Spleen (tissue), 11 donors: Measurements from ENCODE around the gene HLF. TPM values are rescaled to one million over a fixed set of nuclear protein-coding genes. Genes with fewer than 3 reads are reported as not detected.
A peak's percentile ranks its signal among the peaks of the same experiment; 100 is the strongest.

ENCODE experiments used
- DNase-seq: peaks from one replicate; pipeline ENCODE4 v3.0.0-alpha.2; 2020
- H3K27ac ChIP-seq, 8 donors: fragments of 200-600 bp; sonication (generic) in 7 of 8; 1 replicate in 4 of 8; 2 replicates in 4 of 8; pipeline versions ENCODE4 v1.5.0 to v1.8.0; 2016 to 2021; ENCODE audit warnings: inconsistent platforms in 4 of 8, mild to moderate bottlenecking in 4 of 8, moderate library complexity in 1 of 8
- H3K27me3 ChIP-seq, 7 donors: fragments of 200-600 bp; sonication (generic) in 6 of 7; replicated peaks in 1 of 7; 1 replicate in 4 of 7; 2 replicates in 3 of 7; pipeline versions ENCODE4 v1.5.0 to v1.8.0; 2016 to 2021; ENCODE audit warnings: inconsistent platforms in 3 of 7, mild to moderate bottlenecking in 1 of 7
- H3K36me3 ChIP-seq, 6 donors: fragments of 200-600 bp; sonication (generic) in 5 of 6; 1 replicate in 4 of 6; 2 replicates in 2 of 6; pipeline versions ENCODE4 v1.5.0 to v1.8.0; 2016 to 2021; ENCODE audit warnings: inconsistent platforms in 2 of 6
- H3K4me1 ChIP-seq, 6 donors: fragments of 200-600 bp; sonication (generic) in 5 of 6; 1 replicate in 3 of 6; 2 replicates in 3 of 6; pipeline versions ENCODE4 v1.5.0 to v1.8.0; 2016 to 2021; ENCODE audit warnings: inconsistent platforms in 3 of 6
- H3K4me3 ChIP-seq, 8 donors: fragments of 200-600 bp; sonication (generic) in 7 of 8; 1 replicate in 4 of 8; 2 replicates in 4 of 8; pipeline versions ENCODE4 v1.5.0 to v1.8.0; 2016 to 2021; ENCODE audit warnings: inconsistent platforms in 4 of 8, mild to moderate bottlenecking in 4 of 8, moderate library complexity in 2 of 8
- H3K9me3 ChIP-seq, 8 donors: fragments of 200-600 bp; sonication (generic) in 7 of 8; 1 replicate in 4 of 8; 2 replicates in 4 of 8; pipeline versions ENCODE4 v1.5.0 to v1.8.0; 2016 to 2021; ENCODE audit warnings: inconsistent platforms in 4 of 8
- POLR2A ChIP-seq, 3 donors: fragments of 450-650 bp; IDR thresholded peaks; one replicate each; pipeline ENCODE4 v1.5.1; 2017; ENCODE audit warnings: antibody characterized with exemption in 3 of 3, mild to moderate bottlenecking in 1 of 3
- POLR2AphosphoS5 ChIP-seq, 3 donors: sonication (generic); formaldehyde crosslinking; IDR thresholded peaks; one replicate each; pipeline ENCODE4 v1.5.1; 2017; ENCODE audit warnings: antibody characterized with exemption in 3 of 3
- WGBS, 5 donors: extraction: QIAGEN DNeasy Blood & Tissue Kit in 3 of 5; methylation state at CpG; one replicate each; pipeline versions ENCODE4 v1.1.5 to v1.1.7; 2013 to 2018; 5-methylcytosine and 5-hydroxymethylcytosine counted together
- intact Hi-C: fragments of 100-400 bp; cut with DNase I; formaldehyde crosslinking; loops from one replicate; pipeline ENCODE4 v1.15.0; 2023; ENCODE audit warnings: low total_unique reads
- polyA plus RNA-seq, 3 donors: library from polyadenylated mRNA; stranded (reverse); fragments of 200-250 nt; gene quantifications; one replicate each; pipeline ENCODE4 v1.2.1, GENCODE V29; 2013
- total RNA-seq, 7 donors: library from RNA; depleted of rRNA in 3 of 7; stranded (reverse); fragments of >200 nt in 3 of 7; fragmentation: NEBNext Ultra II Directional in 4 of 7; extraction: Animal tissue kit (Norgen Biotek cat#: 25700) in 4 of 7; gene quantifications; one replicate each; pipeline versions ENCODE4 v1.1.0 to v1.2.1, GENCODE V29; 2016 to 2021
- TF ChIP-seq, protein P1 (sequence below), 11 experiments: fragments of 200-600 bp in 7 of 11; fragments of 450-650 bp in 4 of 11; sonication (generic) in 4 of 11; IDR thresholded peaks in 8 of 11; conservative IDR thresholded peaks in 3 of 11; 1 replicate in 7 of 11; 2 replicates in 4 of 11; pipeline versions ENCODE4 v1.4.0 to v1.8.0; 2016 to 2021; ENCODE audit warnings: antibody characterized with exemption in 11 of 11, inconsistent platforms in 4 of 11, mild to moderate bottlenecking in 1 of 11
- donor health status: healthy with polysubstance abuse.
- donor health status: DM: no; HTN: no; CAD: no; lungs with moderate emphysema.
- donor health status: DM: no; HTN: no; CAD: no.
- donor health status: Bipolar disorder and iron deficiency.
- donor health status: healthy.
- donor health status: DM: no; HTN: no; CAD: no.
- donor health status: DM: yes; HTN: yes; CAD: no.

HLF gene
- total and polyA plus RNA-seq, 10 donors = 1.6 to 37.9 (median 12.9) TPM

DNA sequence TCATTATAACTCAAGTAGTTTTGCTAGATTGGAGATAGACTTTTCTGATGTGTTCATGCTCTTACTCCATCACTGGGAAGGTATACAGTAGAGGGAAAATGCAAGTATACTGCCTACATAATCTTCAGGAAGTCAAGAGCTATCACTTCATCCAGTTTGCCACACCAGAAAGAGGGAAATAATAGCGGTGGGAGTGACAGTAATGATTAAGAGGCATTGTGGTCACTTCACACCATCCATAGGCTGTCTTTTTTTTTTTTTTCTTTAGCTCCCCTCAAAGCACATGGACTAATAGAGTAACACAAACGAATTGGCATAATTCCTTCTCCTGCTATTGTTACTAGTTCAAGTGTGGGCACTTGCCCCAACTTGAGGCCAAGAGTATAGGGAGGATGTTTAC, 28.4 kb upstream of the HLF start:
- H3K9me3 ChIP-seq = peaks cover 0 to 4% (median 0%) of the 10 kb centered on the region in 8 donors
- WGBS, 5 donors = 27 to 42% (median 39%) methylated on average over 2 of the region's 2 CpGs
- no peak overlapping the region for H3K4me3 ChIP-seq
- intact Hi-C loops = no loop called here
- no peak for DNase-seq
- no peak overlapping the region for H3K27ac ChIP-seq
- TF ChIP-seq POLR2A (IDR thresholded peaks at IDR 0.05) = no peak
- TF ChIP-seq, protein P1, sequence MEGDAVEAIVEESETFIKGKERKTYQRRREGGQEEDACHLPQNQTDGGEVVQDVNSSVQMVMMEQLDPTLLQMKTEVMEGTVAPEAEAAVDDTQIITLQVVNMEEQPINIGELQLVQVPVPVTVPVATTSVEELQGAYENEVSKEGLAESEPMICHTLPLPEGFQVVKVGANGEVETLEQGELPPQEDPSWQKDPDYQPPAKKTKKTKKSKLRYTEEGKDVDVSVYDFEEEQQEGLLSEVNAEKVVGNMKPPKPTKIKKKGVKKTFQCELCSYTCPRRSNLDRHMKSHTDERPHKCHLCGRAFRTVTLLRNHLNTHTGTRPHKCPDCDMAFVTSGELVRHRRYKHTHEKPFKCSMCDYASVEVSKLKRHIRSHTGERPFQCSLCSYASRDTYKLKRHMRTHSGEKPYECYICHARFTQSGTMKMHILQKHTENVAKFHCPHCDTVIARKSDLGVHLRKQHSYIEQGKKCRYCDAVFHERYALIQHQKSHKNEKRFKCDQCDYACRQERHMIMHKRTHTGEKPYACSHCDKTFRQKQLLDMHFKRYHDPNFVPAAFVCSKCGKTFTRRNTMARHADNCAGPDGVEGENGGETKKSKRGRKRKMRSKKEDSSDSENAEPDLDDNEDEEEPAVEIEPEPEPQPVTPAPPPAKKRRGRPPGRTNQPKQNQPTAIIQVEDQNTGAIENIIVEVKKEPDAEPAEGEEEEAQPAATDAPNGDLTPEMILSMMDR (IDR thresholded peaks at IDR 0.05 in 8 of 11, conservative IDR thresholded peaks at IDR 0.05 in 3 of 11) = no peak
- TF ChIP-seq POLR2AphosphoS5 (IDR thresholded peaks at IDR 0.05) = no peak
- peaks cover 0 to 34% (median 0%) of the 10 kb centered on the region in 7 donors for H3K27me3 ChIP-seq
- H3K4me1 ChIP-seq = peaks cover 7 to 30% (median 23%) of the 10 kb centered on the region in 6 donors
- H3K36me3 ChIP-seq = no peaks in the 10 kb centered on the region

DNA sequence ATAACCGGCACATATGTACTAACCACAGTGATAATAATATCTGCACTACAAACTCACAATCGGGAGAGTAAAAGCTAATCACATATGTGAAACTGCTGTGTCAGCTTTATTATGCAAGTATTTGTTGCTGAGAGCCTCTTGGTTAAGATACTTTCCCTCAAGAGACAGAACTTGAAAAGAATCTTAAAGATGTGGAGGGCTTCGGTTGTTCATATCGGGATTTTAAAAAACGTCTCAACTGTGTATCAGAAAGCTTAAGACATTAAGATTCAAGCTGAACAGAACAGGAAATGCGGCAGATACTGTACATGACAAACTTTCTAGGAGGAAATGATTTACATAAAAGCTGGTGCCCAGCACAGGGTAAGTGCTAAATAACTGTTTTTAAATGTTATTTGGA, 27.5 kb upstream of the HLF start:
- 17 to 31% (median 22%) methylated on average over 6 of the region's 6 CpGs for WGBS, 5 donors
- Histone ChIP-seq H3K27ac (peak overlapping the region in 6 of 8 donors; percentile 16 to 82 (median 76)), H3K4me3 (no peak overlapping the region), H3K4me1 (peaks cover 7 to 30% (median 23%) of the 10 kb centered on the region in 6 donors), H3K9me3 (peaks cover 0 to 4% (median 0%) of the 10 kb centered on the region in 8 donors), H3K27me3 (peaks cover 0 to 34% (median 0%) of the 10 kb centered on the region in 7 donors), H3K36me3 (no peaks in the 10 kb centered on the region)
- TF ChIP-seq POLR2AphosphoS5 (IDR thresholded peaks at IDR 0.05) (no peak), POLR2A (IDR thresholded peaks at IDR 0.05) (no peak)
- TF ChIP-seq, protein P1 (IDR thresholded peaks at IDR 0.05 in 8 of 11, conservative IDR thresholded peaks at IDR 0.05 in 3 of 11) = no peak
- DNase-seq = no peak
- intact Hi-C loops = no loop called here

DNA sequence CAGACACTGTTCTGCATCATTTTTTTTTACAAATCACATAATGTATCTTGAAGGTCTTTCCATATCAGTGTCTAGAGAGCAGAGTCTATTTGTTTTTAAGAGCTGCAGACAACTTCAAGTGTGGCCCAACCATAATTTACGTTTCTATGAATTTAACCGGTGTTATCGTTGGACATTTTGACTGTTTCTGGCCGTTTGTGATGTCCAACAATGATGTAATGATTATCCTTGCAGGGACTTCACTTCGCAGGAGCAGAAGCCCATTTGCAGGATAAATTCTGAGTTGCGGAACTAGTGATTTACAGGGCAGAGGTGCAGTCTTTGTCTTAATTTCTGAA, 26.9 kb upstream of the HLF start:
- no peak for DNase-seq
- Histone ChIP-seq H3K36me3 (no peaks in the 10 kb centered on the region), H3K27ac (peak overlapping the region in 7 of 8 donors; percentile 73 to 82 (median 77)), H3K9me3 (peaks cover 0 to under 1% (median 0%) of the 10 kb centered on the region in 8 donors), H3K27me3 (peaks cover 0 to 37% (median 0%) of the 10 kb centered on the region in 7 donors), H3K4me3 (peak overlapping the region; percentile 32 to 71 (median 50)), H3K4me1 (peaks cover 7 to 30% (median 23%) of the 10 kb centered on the region in 6 donors)
- intact Hi-C loops = no loop called here
- 15 to 34% (median 31%) methylated on average over 6 of the region's 6 CpGs for WGBS, 5 donors
- TF ChIP-seq, protein P1 (IDR thresholded peaks at IDR 0.05 in 8 of 11, conservative IDR thresholded peaks at IDR 0.05 in 3 of 11) = no peak
- TF ChIP-seq POLR2AphosphoS5 (IDR thresholded peaks at IDR 0.05) (no peak), POLR2A (IDR thresholded peaks at IDR 0.05) (no peak)

DNA sequence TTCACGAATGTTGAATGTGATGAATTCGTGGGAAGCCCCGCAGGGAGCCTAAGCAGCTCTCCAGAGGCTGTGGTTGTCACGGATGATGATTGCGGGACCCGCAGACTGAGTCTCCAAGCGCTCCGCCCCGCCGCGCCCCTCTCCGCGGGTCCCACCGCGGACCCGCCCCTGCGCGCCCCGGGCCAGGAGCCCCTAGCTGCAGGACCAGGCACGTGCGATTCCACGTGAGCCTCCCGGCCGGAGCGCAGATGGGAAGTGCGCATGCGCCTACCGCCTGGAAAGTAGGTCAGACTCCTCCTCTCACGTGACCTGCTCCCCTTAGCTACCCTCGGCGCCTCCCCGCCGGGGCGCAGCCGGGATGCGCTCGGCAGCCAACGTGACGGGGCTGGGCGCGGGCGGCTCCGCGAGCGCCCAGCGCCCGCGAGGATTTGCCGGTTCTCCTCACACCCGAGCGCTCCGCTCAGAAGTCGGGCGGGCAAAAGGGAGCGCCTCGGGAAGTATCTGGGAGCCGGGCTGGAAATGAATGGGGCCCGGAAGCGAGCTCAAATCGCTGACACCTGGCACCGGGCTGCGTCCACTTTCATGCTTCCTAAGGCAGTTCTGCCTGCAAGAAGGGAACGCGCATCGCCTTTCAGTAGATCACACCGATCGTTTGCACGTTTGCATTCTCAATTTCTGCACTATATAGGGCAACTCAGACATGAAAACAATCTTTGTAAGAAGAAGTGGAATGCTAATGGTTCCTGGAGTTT, 26.4 kb upstream of the HLF start:
- 0 to 2% (median 1%) methylated on average over 39 to 68 of the region's 68 CpGs for WGBS, 5 donors
- TF ChIP-seq, protein P1 (IDR thresholded peaks at IDR 0.05 in 8 of 11, conservative IDR thresholded peaks at IDR 0.05 in 3 of 11) = peak in 1 of 11 experiments; percentile 9
- peak; percentile 63 to 87 (median 80) for TF ChIP-seq POLR2AphosphoS5 (IDR thresholded peaks at IDR 0.05)
- TF ChIP-seq POLR2A (IDR thresholded peaks at IDR 0.05) = no peak
- Histone ChIP-seq H3K36me3 (no peaks in the 10 kb centered on the region), H3K27ac (peak overlapping the region in 7 of 8 donors; percentile 73 to 82 (median 77)), H3K27me3 (peaks cover 0 to 43% (median 0%) of the 10 kb centered on the region in 7 donors), H3K9me3 (no peaks in the 10 kb centered on the region), H3K4me1 (peaks cover 7 to 30% (median 23%) of the 10 kb centered on the region in 6 donors), H3K4me3 (peak overlapping the region; percentile 32 to 71 (median 50))
- intact Hi-C loops = no loop called here
- peak; percentile 93 for DNase-seq
